Measurements from ENCODE around the gene DGKG.

GRCh38 chr3:186340204-186340603 is 21.8 kb downstream of the DGKG start:
- TF ChIP-seq CTCF (IDR thresholded peaks at IDR 0.05) (no peak), POLR2AphosphoS5 (IDR thresholded peaks at IDR 0.05) (no peak), POLR2A (IDR thresholded peaks at IDR 0.05) (no peak), EP300 (IDR thresholded peaks at IDR 0.05) (no peak)

Data from suprapubic skin (tissue), 4 donors.